Measurements from ENCODE around the gene KCNQ1. TPM values are rescaled to one million over a fixed set of nuclear protein-coding genes. Genes with fewer than 3 reads are reported as not detected.

The KCNQ1 gene
- total and polyA plus RNA-seq, 9 of the 15 experiments (the other 6 are each of a cell fraction or from before 2014, with no cell fraction given), result 0.44 TPM; not detected in 8

- TF ChIP-seq NONO (IDR thresholded peaks at IDR 0.05; ENCODE audit: low read depth in 2 of 2, low read length in 1 of 2) (no peak), THRAP3 (IDR thresholded peaks at IDR 0.05; ENCODE audit: borderline replicate concordance) (no peak), WHSC1 (IDR thresholded peaks at IDR 0.05; ENCODE audit: low read length) (no peak), ZNF507 (tag; conservative IDR thresholded peaks at IDR 0.05) (no peak), KDM2B (CRISPR knock-in tag; IDR thresholded peaks at IDR 0.05) (no peak), LCOR (CRISPR knock-in tag; IDR thresholded peaks at IDR 0.05) (no peak), SNRNP70 (optimal IDR thresholded peaks at IDR 0.05; ENCODE audit: low read depth, low read length) (no peak), NR1H2 (CRISPR knock-in tag; IDR thresholded peaks at IDR 0.05) (no peak), MAFK (IDR thresholded peaks at IDR 0.05; ENCODE audit: low read length) (no peak)
Observed at GRCh38 chr11:2550606-2550970, 105.8 kb downstream of the KCNQ1 start (continued).

DNA sequence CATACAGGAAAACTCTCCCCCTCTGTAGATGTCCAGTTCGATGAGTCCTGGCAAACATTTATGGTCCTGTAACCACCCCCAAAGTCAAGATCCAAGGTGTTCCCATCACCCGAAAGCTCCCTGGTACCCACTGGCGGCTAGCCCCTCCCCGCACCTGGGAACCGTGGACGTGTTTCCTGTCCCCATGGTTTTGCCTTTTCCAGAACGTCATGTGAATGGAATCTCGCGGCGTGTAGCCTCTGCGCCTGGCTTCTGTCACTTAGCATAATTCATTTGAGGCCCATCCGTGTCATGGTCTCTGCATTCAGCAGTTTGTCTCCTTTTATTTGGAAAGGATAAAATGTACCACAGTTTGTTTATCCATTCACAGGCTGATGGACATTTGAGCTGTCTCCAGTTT is 106.3 kb downstream of the KCNQ1 start:
- BruUV-seq (replicated peaks), result no TSS peak
- TF ChIP-seq RCOR1 (IDR thresholded peaks at IDR 0.05; ENCODE audit: borderline replicate concordance in 1 of 2, low read depth in 2 of 2, low read length in 2 of 2), result no peak
- no peak for TF ChIP-seq ZZZ3 (IDR thresholded peaks at IDR 0.05)
- no peak for TF ChIP-seq KLF16 (IDR thresholded peaks at IDR 0.05)
- no peak for TF ChIP-seq MAFG (tag; conservative IDR thresholded peaks at IDR 0.05)
- no peak for TF ChIP-seq ZNF212 (CRISPR knock-in tag; IDR thresholded peaks at IDR 0.05)
- TF ChIP-seq, protein P1, sequence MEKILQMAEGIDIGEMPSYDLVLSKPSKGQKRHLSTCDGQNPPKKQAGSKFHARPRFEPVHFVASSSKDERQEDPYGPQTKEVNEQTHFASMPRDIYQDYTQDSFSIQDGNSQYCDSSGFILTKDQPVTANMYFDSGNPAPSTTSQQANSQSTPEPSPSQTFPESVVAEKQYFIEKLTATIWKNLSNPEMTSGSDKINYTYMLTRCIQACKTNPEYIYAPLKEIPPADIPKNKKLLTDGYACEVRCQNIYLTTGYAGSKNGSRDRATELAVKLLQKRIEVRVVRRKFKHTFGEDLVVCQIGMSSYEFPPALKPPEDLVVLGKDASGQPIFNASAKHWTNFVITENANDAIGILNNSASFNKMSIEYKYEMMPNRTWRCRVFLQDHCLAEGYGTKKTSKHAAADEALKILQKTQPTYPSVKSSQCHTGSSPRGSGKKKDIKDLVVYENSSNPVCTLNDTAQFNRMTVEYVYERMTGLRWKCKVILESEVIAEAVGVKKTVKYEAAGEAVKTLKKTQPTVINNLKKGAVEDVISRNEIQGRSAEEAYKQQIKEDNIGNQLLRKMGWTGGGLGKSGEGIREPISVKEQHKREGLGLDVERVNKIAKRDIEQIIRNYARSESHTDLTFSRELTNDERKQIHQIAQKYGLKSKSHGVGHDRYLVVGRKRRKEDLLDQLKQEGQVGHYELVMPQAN (IDR thresholded peaks at IDR 0.05; ENCODE audit: borderline replicate concordance), result no peak
- TF ChIP-seq SMARCE1 (IDR thresholded peaks at IDR 0.05), result no peak
- TF ChIP-seq ZBTB1 (CRISPR knock-in tag; IDR thresholded peaks at IDR 0.05; ENCODE audit: borderline replicate concordance, low read depth), result no peak
- no peak for TF ChIP-seq ZNF354B (CRISPR knock-in tag; IDR thresholded peaks at IDR 0.05)
- TF ChIP-seq SRF (CRISPR knock-in tag; IDR thresholded peaks at IDR 0.05), result no peak
- no peak for TF ChIP-seq KDM1A (IDR thresholded peaks at IDR 0.05)
- no peak for TF ChIP-seq HINFP (tag; conservative IDR thresholded peaks at IDR 0.05; ENCODE audit: low read depth)
- no peak for TF ChIP-seq ZNF175 (CRISPR knock-in tag; IDR thresholded peaks at IDR 0.05; ENCODE audit: low read depth)

More for the DNA sequence above, 106.3 kb downstream of the KCNQ1 start:
- Histone ChIP-seq H3K9me1 (ENCODE audit: control insufficient read depth, insufficient read depth, low read length) (no peaks in the 10 kb centered on the region), H3K79me2 (ENCODE audit: control insufficient read depth, insufficient read depth, low read length) (no peaks in the 10 kb centered on the region), H3K36me3 (ENCODE audit: control insufficient read depth, insufficient read depth, low read length) (no peaks in the 10 kb centered on the region), H3K4me1 (replicated peaks in 1 of 2; ENCODE audit: control insufficient read depth in 2 of 2, insufficient read depth in 2 of 2, low read length in 2 of 2) (peaks cover 0 to 17% of the 10 kb centered on the region in 2 experiments; a peak in 1 of 5 replicates), H3K27me3 (ENCODE audit: control insufficient read depth in 2 of 2, insufficient read depth in 2 of 2, low read length in 2 of 2) (peaks cover 22 to 73% of the 10 kb centered on the region in 2 experiments), H2AFZ (ENCODE audit: low read depth, low read length) (no peak overlapping the region), H3K9me3 (replicated peaks; ENCODE audit: control insufficient read depth, insufficient read depth, low read depth, low read length) (no peaks in the 10 kb centered on the region), H3K4me3 (no peak overlapping the region), H3K4me2 (ENCODE audit: insufficient read depth, low read length) (no peak overlapping the region), H3K9ac (ENCODE audit: insufficient read depth in 1 of 2, low read depth in 2 of 2, low read length in 2 of 2) (no peak overlapping the region), H4K20me1 (replicated peaks; ENCODE audit: control insufficient read depth, insufficient read depth, low read length) (no peaks in the 10 kb centered on the region; the same call in 1 of the 2 replicates), H3K27ac (ENCODE audit: extremely low read depth, low read depth, low read length) (no peak overlapping the region)
- ATAC-seq (no peak), FAIRE-seq (no peak), DNase-seq (ENCODE audit: extremely low read depth in 1 of 4, low spot score in 3 of 4) (no peak)
- in situ Hi-C loops (cut with MboI) (no loop called here), intact Hi-C loops (cut with micrococcal nuclease) (no loop called here)
- WGBS (ENCODE audit: insufficient coverage, low coverage, missing lambda C conversion rate), result 6% methylated on average over 12 of the region's 12 CpGs
- ChIA-PET CTCF (ENCODE audit: low intra/inter-chr PET ratio) (no interaction called here), POLR2A (interaction anchor here (0.6 kb wide), 1 partner anchor 137 kb away, joined by 3 read pairs; no protein-coding TSS in a partner anchor)
